HG03175 (cell line): ENCODE data around the gene IPO13.

Source experiments
- ATAC-seq: cut with Tn5 transposase; IDR thresholded peaks from one replicate; pipeline ENCODE4 v1.9.1; 2021; ENCODE audit warnings: mild to moderate bottlenecking, moderate library complexity; ENCODE audit not compliant: unreplicated experiment

Gene IPO13

GRCh38 chr1:43930168-43930948 lies 16.4 kb upstream of the IPO13 start:
- ATAC-seq = no peak

GRCh38 chr1:43930949-43931275 lies 15.8 kb upstream of the IPO13 start:
- no peak for ATAC-seq

DNA sequence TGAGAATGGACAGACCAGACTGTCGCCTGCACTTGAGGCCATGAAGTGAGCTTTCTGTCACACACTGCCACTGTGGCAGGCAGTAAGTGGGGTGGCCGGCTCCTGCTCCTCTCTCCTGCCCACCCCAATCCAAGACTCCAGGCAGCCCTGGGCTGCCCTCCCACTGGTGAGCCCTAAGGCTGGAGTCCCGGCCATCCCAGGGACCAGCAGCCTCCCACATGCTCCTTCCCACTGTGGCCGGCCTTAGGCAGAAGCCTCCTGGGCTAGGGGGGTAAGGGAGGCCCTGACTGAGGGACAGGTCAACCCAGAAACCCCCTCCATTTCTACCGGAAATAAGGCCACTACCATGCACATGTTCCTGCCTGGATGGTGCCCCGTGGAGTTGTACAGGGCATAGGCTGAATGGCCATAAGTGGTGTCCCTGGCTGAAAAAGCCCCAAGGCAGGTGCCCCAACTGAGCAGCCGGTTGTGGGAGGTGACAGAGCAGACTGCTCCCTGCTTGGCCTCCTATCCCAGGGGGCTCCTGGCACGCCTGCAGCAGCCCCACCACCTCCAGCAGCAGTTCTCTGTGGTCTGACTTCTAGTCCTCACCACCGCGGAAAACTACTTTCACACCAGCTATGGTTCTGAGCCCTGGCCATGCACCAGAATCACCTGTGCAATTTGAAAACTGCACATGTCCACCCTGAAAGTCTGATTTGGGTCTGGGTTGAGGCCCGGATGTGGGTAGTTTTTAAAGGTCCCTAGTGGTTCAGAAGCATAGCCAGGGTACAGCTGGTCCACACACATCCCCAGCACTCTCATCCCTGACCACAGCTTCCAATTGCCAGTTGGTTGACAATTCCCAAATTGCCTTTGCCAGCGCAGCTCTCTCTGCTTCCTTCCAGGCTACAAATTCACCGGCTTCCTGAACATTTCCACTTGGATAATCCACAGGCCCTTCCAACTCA lies 14.8 kb upstream of the IPO13 start:
- no peak for ATAC-seq

DNA sequence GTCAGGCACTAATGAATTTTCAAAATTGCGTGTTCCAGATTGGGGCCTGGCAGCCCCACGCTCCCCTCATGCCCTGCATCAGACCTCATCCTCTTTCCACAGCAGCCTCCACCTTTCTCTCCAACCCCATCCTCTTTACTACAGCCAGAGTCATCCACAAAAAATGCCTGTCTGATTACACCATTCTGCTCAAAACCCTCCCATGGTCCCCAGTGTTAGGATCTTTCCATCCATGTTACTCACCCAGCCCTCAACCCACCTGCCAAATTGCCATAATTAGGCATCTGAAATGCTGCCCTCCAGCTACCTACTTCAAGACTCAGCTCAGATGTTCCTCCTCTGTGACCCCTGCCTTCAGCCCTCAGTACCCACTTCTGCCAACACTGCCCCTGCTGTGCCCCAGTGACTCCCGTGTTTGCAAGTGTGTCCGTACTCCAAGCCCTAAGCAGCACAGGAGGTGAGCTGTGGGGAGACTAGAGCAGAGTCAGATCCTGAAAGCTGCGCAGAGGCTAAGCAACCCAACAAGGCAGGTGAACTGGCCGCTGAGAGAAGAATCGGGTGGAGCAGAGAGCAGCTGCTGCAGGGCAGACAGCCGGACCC lies 13.9 kb upstream of the IPO13 start:
- no peak for ATAC-seq

DNA sequence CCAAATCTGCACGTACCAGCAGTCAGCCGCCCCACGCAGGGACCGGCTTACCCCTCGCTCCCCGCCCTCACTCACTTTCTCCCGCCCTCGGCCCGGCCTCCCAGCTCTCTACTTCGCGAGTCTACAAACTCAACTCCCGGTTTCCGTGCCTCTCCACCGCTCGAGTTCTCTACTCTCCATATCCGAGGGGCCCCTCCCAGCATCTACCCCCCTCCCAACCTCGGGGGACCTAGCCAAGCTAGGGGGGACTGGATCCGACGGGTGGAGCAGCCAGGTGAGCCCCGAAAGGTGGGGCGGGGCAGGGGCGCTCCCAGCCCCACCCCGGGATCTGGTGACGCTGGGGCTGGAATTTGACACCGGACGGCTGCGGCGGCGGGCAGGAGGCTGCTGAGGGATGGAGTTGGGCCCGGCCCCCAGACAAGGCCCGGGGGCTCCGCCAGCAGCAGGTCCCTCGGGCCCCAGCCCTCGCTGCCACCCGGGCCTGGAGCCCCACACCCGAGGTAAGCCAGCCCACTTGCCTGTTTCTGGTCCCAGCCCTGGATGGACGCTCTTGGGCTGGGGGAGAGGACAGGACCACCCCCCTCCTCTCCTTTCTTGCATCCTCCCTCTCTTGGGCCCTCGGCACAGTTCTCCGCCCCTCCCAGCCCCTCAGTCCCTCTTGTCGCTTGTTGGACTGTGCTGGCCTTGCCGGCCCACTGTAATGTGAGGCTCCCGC lies 13.2 kb upstream of the IPO13 start, which contains the start of gene ARTN:
Gene ARTN (plus strand): TSS at position 416 of the 715 bp plus-strand sequence. CDS start 1,856 bp downstream, outside the sequence.
- no peak for ATAC-seq

- ATAC-seq = no peak
Observed at GRCh38 chr1:43934101-43934985, 12.4 kb upstream of the IPO13 start.

GRCh38 chr1:43934986-43935324 lies 11.8 kb upstream of the IPO13 start:
- ATAC-seq = no peak

DNA sequence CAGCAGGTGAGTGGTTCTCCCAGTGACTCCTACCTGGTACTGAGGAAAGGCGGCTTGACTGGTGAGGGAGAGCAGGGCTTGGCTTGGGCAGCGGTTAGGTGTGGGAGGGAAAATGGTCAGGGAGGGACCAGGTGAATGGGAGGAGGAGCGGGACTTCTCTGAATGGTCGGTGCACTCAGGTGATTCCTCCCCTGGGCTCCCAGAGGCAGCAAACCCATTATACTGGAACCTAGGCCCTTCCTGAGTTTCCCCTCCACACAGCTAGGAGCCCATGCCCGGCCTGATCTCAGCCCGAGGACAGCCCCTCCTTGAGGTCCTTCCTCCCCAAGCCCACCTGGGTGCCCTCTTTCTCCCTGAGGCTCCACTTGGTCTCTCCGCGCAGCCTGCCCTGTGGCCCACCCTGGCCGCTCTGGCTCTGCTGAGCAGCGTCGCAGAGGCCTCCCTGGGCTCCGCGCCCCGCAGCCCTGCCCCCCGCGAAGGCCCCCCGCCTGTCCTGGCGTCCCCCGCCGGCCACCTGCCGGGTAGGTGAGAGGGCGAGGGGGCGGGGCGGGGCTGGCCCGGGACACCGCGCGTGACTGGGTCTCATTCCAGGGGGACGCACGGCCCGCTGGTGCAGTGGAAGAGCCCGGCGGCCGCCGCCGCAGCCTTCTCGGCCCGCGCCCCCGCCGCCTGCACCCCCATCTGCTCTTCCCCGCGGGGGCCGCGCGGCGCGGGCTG lies 10.9 kb upstream of the IPO13 start:
- ATAC-seq = no peak

DNA sequence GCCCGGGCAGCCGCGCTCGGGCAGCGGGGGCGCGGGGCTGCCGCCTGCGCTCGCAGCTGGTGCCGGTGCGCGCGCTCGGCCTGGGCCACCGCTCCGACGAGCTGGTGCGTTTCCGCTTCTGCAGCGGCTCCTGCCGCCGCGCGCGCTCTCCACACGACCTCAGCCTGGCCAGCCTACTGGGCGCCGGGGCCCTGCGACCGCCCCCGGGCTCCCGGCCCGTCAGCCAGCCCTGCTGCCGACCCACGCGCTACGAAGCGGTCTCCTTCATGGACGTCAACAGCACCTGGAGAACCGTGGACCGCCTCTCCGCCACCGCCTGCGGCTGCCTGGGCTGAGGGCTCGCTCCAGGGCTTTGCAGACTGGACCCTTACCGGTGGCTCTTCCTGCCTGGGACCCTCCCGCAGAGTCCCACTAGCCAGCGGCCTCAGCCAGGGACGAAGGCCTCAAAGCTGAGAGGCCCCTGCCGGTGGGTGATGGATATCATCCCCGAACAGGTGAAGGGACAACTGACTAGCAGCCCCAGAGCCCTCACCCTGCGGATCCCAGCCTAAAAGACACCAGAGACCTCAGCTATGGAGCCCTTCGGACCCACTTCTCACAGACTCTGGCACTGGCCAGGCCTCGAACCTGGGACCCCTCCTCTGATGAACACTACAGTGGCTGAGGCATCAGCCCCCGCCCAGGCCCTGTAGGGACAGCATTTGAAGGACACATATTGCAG lies 10.2 kb upstream of the IPO13 start:
- ATAC-seq = no peak

DNA sequence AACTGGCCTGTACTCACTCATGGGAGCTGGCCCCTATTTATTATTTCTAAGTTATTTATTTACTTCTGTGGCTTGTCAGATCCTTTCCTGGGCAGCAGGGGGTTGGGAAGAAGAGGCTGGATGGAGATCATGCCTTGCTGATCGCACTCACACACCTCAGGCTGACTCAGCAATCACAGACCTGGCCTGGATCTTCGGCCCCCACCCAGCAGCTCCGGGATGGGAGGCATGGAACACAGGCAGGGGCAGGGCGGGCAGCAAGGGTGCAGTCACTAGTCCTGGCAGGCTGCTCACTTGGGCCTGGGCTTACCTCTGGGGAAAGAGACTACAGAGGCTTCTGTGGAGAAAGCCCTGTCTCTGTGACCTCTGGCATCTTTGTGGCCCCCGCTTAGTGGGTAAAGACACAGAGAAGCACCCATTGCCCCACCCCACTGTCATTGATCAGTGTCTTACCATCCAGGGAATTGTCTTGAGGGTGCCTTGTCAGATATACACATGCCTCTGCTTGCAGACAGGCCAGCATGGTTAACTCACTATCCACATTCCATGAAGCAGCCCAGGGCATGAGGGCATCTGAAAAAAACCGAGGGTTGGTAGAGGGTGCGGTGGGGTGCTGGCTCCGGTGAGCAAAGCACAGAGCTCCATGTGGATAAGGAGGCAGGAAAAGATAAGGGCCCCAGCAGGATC lies 9.4 kb upstream of the IPO13 start:
- ATAC-seq = no peak

DNA sequence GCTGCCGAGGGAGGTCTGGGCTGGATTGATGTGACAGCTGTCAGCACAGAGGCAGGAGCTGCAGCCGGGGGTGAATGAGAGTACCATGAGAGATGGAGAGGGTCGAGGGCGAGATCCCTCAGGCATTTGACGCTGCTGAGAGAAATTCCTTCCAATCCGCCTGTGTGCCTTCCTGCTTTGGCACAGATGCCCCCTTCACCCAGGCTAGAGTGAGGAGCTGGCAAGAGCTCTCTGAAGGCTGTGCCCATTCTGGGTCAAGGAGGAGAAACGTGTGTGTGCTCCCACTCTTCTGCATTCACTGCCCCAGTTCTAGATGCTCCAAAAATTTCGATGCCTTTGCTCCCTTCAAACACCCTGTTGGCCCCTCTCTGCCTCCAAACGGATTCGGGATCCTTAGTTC lies 8.4 kb upstream of the IPO13 start:
- no peak for ATAC-seq

GRCh38 chr1:43938892-43939587 lies 7.7 kb upstream of the IPO13 start:
- ATAC-seq = no peak

GRCh38 chr1:43942411-43942810 lies 4.3 kb upstream of the IPO13 start:
- no peak for ATAC-seq

DNA sequence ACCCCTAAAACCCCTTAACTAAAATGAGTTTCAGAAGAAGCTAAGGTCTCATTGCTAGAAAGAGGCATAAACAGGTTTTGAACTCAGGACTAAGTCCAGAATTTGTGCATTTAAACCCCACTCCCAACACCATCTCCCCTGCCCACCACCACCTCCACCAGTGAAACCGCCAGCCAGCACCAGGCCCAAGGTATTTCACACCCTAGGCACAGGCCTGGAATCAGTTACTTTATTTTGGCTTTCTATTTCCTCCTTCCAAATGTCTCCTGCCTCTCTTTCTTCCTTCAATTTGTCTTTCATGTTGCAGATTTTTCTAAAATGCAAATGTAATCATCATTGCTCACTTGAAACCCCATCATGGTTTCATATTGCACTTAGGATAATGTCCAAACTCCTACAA lies 1.9 kb upstream of the IPO13 start:
- no peak for ATAC-seq

DNA sequence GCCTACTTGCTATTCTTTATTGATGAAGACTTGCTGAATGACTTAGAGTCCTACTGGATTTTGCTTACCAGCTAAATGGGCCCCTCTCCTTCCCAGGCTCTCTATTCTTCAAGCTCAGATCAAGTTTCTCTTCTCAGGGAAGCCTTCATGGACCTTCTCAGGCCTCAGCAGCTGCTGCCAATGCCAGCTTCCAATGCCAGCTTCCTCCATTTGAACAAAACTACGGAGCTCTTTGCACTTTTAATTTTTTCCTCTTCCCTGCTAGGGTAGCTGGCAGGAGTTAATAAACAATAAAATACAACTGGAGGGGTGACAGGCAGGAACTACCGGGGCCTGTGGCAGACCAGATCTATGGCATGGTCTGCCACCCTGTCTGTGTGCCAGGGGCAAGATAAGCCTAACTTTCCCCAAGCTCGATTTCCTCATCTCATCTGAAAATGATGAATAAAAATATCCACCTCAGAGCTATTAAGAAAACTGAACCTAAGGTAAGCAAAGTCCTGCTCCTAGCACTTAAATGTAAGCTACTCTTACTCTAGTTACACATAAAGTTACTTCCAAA lies 995 bp upstream of the IPO13 start:
- ATAC-seq = no peak

DNA sequence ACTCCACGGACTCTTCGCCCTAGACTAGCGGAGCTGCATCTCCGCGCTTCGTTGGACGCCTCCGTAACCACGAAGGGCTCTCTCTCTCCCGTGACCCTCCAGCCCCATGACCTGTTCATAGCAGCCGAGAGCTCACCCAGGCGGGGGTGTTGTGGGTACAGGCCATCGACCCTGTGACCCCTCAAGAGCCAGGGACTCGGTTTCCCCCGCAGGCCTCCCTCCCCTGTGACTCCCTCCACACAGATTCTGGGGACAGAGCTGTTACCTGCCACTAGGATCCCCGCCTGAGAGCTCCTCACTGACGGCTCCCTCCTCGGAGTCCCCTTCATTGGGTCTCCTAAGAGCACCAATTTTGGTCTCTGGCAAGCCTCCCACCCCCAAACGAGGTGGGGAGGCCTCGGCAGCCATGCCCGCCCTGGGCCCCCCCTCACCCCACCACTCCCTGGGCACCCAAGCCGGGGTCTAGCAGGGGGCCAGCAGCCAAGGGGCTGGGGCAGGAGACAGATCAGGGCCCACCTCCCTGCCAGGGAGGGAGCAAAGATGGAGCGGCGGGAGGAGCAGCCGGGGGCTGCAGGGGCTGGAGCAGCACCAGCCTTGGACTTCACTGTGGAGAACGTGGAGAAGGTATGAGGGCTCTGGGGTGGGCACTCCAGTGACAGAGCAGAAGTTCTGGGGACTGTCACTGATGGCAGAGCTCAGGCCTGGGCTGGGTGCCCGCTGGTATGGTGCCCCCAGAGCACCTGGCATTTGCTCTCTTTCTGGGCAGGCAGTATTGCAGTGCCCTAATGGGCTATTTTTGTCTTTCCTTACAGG lies 517 bp downstream of the IPO13 start:
- peak; percentile 26 for ATAC-seq
